Small intestine (tissue), 7 donors: Measurements from ENCODE around the gene KCNIP2. TPM values are rescaled to one million over a fixed set of nuclear protein-coding genes. Genes with fewer than 3 reads are reported as not detected.
A peak's percentile ranks its signal among the peaks of the same experiment; 100 is the strongest.
"Not testable (repeated sequence)": the region's sequence is repeated elsewhere in the genome, so short reads cannot be mapped to it uniquely, and the experiment has no call there.

Source experiments
- DNase-seq, 2 donors: peaks; one replicate each; pipeline versions ENCODE4 v3.0.0 to v3.0.0-alpha.2; 2013
- FAIRE-seq: peaks from 2 replicates; lab custom pipeline; 2012; peaks lifted over from hg19 to GRCh38; lab: Jason Lieb, UNC
- H3K27ac ChIP-seq, 3 donors: one replicate each; pipeline ENCODE4 v1.5.1; 2013; ENCODE audit warnings: low read length in 2 of 3, mild to moderate bottlenecking in 2 of 3, control low read depth in 1 of 3, inconsistent platforms in 1 of 3, low read depth in 1 of 3, moderate library complexity in 1 of 3
- H3K27me3 ChIP-seq, 3 donors: one replicate each; pipeline ENCODE4 v1.6.1; 2013; ENCODE audit warnings: low read length in 3 of 3, inconsistent platforms in 1 of 3; ENCODE audit not compliant: control insufficient read depth in 3 of 3, insufficient read depth in 3 of 3
- H3K36me3 ChIP-seq, 3 donors: one replicate each; pipeline ENCODE4 v1.6.1; 2013; ENCODE audit warnings: low read length in 3 of 3, inconsistent platforms in 1 of 3, low read depth in 1 of 3, mild to moderate bottlenecking in 1 of 3, moderate library complexity in 1 of 3; ENCODE audit not compliant: control insufficient read depth in 3 of 3, insufficient read depth in 2 of 3
- H3K4me1 ChIP-seq, 3 donors: one replicate each; pipeline ENCODE4 v1.6.1; 2013; ENCODE audit warnings: low read length in 2 of 3, inconsistent platforms in 1 of 3, low read depth in 1 of 3, mild to moderate bottlenecking in 1 of 3, moderate library complexity in 1 of 3; ENCODE audit not compliant: control insufficient read depth in 3 of 3, insufficient read depth in 2 of 3
- H3K4me3 ChIP-seq, 3 donors: one replicate each; pipeline ENCODE4 v1.5.1; 2013; ENCODE audit warnings: low read length in 3 of 3, control low read depth in 1 of 3, inconsistent platforms in 1 of 3, low read depth in 1 of 3, mild to moderate bottlenecking in 1 of 3, moderate library complexity in 1 of 3
- H3K9me3 ChIP-seq, 2 donors: one replicate each; pipeline ENCODE4 v1.6.1; 2013; ENCODE audit warnings: low read depth in 1 of 2, low read length in 1 of 2; ENCODE audit not compliant: control insufficient read depth in 2 of 2, insufficient read depth in 1 of 2
- WGBS, 3 donors: extraction: QIAGEN DNeasy Blood & Tissue Kit; methylation state at CpG; one replicate each; pipeline ENCODE4 v1.1.7; 2013; 5-methylcytosine and 5-hydroxymethylcytosine counted together
- polyA plus RNA-seq, 4 donors: library from polyadenylated mRNA; stranded (reverse) in 3 of 4; unstranded in 1 of 4; fragments of 200-250 nt in 3 of 4; fragments of 120-200 nt in 1 of 4; gene quantifications; one replicate each; pipeline versions ENCODE4 v1.2.1 to v1.2.3, GENCODE V29; 2013
- donor health status: healthy with polysubstance abuse.
- donor health status: control.
- donor health status: control.
- donor health status: Bipolar disorder and iron deficiency.
- donor health status: healthy.

KCNIP2 gene
- polyA plus RNA-seq, 4 donors = 2.5 to 14.9 (median 3.4) TPM

DNA sequence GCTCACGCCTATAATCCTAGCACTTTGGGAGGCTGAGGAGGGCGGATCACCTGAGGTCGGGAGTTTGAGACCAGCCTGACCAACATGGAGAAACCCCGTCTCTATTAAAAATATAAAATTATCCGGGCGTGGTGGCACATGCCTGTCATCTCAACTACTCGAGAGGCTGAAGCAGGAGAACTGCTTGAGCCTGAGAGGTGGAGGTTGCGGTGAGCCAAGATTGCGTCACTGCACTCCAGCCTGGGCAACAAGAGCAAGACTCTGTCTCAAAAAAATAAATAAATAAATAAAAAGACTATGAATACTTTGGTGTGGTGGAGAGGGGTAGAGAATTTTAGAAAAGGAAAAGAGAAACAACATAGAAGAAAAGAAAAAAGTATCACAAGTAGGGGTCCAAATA, 54.4 kb downstream of the KCNIP2 start:
- H3K4me1 ChIP-seq, H3K9me3 ChIP-seq, H3K4me3 ChIP-seq, FAIRE-seq, H3K27ac ChIP-seq, DNase-seq, H3K27me3 ChIP-seq: not testable (repeated sequence)
- WGBS, 3 donors = 91 to 97% (median 91%) methylated on average over 9 of the region's 9 CpGs
- peaks cover 15 to 47% (median 27%) of the 10 kb centered on the region in 3 donors for H3K36me3 ChIP-seq

DNA sequence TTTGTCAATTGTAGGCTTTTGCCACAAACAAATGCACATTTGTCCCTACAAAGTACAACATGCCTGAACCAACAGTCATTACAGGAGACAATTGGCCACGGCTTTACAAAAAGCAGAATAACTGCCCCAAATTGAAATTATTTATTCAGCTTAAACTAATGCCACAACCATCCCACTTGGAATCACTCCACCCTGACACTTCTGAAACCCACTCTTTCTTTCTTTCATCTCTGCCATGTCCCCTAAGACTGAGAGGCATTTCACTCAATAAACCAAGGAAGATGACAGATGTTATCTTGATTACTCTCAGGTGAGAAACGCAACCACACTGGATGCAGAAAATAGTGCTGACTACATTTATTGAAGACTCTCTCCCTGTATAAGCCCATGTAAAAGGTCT, 57.8 kb downstream of the KCNIP2 start:
- Histone ChIP-seq H3K27ac (no peak overlapping the region), H3K27me3 (peaks cover 0 to under 1% (median 0%) of the 10 kb centered on the region in 3 donors), H3K4me3 (no peak overlapping the region), H3K9me3 (no peaks in the 10 kb centered on the region), H3K4me1 (peaks cover 0 to 12% (median 4%) of the 10 kb centered on the region in 3 donors), H3K36me3 (peaks cover 4 to 30% (median 16%) of the 10 kb centered on the region in 3 donors)
- no peak for FAIRE-seq
- no peak for DNase-seq
- WGBS, 3 donors = 83 to 89% (median 85%) methylated on average over 2 of the region's 2 CpGs

DNA sequence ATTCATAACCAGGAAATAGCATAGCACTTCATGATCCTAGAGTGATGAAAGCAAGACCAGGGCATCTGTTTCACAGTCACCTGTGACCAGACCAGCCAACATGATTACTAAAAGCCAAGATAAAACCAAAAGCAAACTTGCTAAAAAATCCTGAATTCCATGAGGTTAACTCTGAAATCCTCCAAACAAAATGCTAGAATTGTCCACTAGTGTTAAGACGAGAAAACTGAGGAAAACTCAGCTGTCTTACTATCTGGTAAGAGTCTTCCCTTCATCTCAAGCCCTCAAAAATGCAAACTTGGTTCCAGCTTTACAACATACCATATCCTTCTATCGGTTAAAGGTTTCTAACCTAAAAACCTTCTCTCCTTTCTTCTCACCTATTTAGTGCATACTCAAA, 59.0 kb downstream of the KCNIP2 start:
- H3K27me3 ChIP-seq = peaks cover 0 to 13% (median 0%) of the 10 kb centered on the region in 3 donors
- WGBS, 3 donors = 88 to 91% (median 89%) methylated on average over 2 of the region's 2 CpGs
- H3K36me3 ChIP-seq = peaks cover 2 to 23% (median 13%) of the 10 kb centered on the region in 3 donors
- peaks cover 2 to 23% (median 5%) of the 10 kb centered on the region in 3 donors for H3K4me1 ChIP-seq
- FAIRE-seq = no peak
- no peak for DNase-seq
- H3K9me3 ChIP-seq = no peaks in the 10 kb centered on the region
- H3K4me3 ChIP-seq = no peak overlapping the region
- H3K27ac ChIP-seq = no peak overlapping the region

DNA sequence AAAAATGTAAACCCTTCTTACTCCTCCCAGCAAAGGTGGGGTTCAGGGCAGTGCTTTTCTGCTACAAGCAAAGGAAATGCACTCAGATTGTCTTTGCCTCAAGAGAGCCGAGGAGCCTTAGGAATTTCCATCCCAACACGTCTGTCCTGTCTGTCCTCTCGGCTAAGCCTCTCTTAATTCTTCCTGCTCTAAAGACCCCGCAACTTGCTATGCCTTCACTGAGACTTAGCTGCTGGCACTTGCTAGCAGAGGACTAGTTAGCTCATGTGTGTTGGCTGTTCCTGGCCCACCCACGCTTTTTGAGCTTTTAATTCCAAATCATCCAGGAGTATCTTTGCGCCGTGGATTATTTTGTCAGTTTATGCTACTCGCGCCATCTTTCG, 59.9 kb downstream of the KCNIP2 start:
- Histone ChIP-seq H3K4me1 (peaks cover 2 to 30% (median 8%) of the 10 kb centered on the region in 3 donors), H3K36me3 (peaks cover 0 to 17% (median 13%) of the 10 kb centered on the region in 3 donors), H3K27ac (peak overlapping the region in 1 of 3 donors; percentile 21), H3K9me3 (no peaks in the 10 kb centered on the region), H3K27me3 (peaks cover 0 to 21% (median 0%) of the 10 kb centered on the region in 3 donors), H3K4me3 (peak overlapping the region in 2 of 3 donors; percentile 58 to 87)
- WGBS, 3 donors = 53 to 64% (median 63%) methylated on average over 10 of the region's 10 CpGs
- DNase-seq (no peak), FAIRE-seq (no peak)

DNA sequence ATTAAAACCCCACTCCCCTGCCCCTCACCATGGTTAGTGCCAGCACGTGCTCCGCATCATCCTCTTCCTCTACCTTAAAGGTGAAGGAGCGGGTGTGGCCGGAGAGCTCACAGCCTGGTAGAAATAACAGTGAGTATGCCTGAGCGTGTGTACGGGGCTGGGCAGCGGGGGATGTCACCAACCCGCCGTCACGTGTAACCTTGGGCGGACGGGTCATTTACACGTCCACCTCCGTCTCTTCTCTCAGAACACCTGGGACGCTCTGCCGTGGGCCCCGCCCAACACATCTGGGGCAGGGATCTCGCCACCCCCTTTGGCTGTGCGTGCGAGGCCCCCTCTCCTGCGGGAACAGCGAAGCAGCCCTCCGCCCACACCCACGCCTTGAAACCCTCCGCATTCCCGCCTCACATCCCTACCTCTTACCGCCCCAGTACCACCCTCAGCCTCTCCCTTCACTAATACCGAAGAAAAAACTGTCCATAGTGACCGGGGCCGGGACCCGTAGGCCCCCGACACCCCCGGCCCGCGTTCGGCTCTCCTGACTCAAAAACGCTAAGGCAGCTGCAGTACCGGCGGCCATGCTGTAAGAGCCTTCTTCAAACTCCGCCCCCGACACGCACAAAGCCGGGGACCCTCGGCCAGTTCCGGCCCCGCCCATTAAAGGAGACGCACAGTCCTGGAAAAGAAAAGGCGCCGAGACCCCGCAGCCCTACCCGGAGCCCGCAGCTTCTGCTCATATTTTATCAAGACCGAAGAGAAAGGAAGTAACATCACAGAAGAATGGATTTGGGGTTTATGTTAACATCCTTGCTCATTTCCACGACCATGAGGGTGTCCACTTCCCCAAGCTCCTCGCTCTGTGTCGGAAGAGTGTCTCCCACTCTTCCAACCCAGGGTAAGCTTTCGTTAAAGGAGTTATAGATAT, 60.5 kb downstream of the KCNIP2 start, which contains the start of gene NPM3:
NPM3 (minus strand) TSS at position 636 of the 925 bp plus-strand sequence; CDS start at position 580, 56 bp downstream.
- FAIRE-seq (no peak), DNase-seq (peak; percentile 70 to 89)
- Histone ChIP-seq H3K4me3 (peak within 1 kb of the TSS; percentile 39 to 87 (median 58)), H3K27me3 (peaks cover 0 to 27% (median under 1%) of the 10 kb centered on the region in 3 donors), H3K27ac (peak within 1 kb of the TSS in 1 of 3 donors; percentile 33), H3K4me1 (peaks cover 2 to 35% (median 8%) of the 10 kb centered on the region in 3 donors), H3K36me3 (peaks cover 0 to 13% (median 12%) of the 10 kb centered on the region in 3 donors), H3K9me3 (no peaks in the 10 kb centered on the region)
- WGBS, 3 donors = 1 to 2% (median 2%) methylated on average over 52 to 57 of the region's 57 CpGs

DNA sequence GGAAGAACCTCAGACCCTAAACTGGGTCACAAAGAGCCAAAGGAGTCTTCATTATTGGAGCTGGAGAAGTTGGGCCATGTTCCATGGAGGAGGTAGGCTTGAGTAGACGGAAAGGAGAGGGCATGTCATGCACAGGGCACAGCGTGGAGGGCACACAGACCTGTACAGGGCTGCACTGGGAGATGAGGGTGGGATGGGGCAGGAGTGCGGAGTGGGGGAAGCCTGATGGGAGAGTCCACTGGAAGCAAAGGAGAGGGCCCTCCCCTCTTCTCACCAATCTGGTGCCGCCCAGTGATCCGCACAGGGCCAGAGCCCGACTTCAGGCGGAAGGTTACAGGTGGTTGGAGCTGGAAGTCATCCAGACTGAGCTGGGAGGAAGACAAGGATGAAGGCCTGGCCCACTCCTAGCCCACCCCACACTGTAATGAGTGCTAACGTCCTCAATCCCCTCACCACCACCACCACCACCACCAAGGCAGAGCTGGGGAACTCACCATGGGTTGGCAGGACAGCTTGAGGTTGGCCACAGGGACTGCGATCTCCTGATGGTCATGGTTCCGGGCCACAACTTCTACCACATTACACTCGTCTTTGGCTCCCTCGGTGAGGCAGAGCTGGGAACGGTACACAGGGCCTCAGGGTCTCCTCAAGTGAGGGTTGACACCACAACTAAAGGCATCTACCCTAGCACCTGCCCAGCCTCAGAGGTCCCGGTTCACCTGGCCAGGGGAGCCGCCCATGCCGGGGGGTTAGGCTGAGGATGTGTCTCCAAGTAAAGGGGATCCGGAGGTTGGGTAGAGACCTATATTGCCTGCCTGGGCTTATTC, 61.4 kb downstream of the KCNIP2 start:
- no peak for FAIRE-seq
- no peak for DNase-seq
- 58 to 62% (median 58%) methylated on average over 17 of the region's 17 CpGs for WGBS, 3 donors
- Histone ChIP-seq H3K36me3 (peaks cover 0 to 10% (median 5%) of the 10 kb centered on the region in 3 donors), H3K9me3 (no peaks in the 10 kb centered on the region), H3K27me3 (peaks cover 4 to 36% (median 9%) of the 10 kb centered on the region in 3 donors), H3K4me3 (peak overlapping the region in 2 of 3 donors; percentile 58 to 87), H3K4me1 (peaks cover 2 to 40% (median 8%) of the 10 kb centered on the region in 3 donors), H3K27ac (no peak overlapping the region)

DNA sequence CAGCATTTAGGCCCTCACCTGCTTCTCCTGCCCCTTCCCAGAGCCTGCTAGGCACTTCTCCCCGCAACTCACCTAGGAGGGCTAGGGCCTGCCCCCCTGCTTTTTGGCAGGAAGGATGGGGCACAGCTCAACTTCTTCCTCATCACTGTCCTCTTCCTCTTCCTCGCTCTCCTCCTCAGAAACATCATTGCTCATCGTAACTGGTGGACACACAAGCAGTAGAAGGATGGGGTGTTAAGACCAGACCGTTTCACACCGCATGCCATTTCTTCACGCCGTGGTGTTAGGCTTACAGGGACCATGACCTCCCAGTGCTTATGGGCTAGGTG, 62.0 kb downstream of the KCNIP2 start:
- DNase-seq = no peak
- Histone ChIP-seq H3K27ac (no peak overlapping the region), H3K27me3 (peaks cover 7 to 42% (median 15%) of the 10 kb centered on the region in 3 donors), H3K4me1 (peaks cover 2 to 40% (median 8%) of the 10 kb centered on the region in 3 donors), H3K9me3 (no peaks in the 10 kb centered on the region), H3K36me3 (peaks cover 0 to 10% (median 1%) of the 10 kb centered on the region in 3 donors), H3K4me3 (no peak overlapping the region)
- no peak for FAIRE-seq
- WGBS, 3 donors = 82 to 91% (median 89%) methylated on average over 7 of the region's 7 CpGs
